GM21526 (cell line): Measurements from ENCODE around the gene ASXL3.

Experiments used
- ATAC-seq: cut with Tn5 transposase; IDR thresholded peaks from one replicate; pipeline ENCODE4 v1.9.1; 2021; ENCODE audit warnings: moderate library complexity; ENCODE audit not compliant: unreplicated experiment, low FRiP score

ASXL3 gene

DNA sequence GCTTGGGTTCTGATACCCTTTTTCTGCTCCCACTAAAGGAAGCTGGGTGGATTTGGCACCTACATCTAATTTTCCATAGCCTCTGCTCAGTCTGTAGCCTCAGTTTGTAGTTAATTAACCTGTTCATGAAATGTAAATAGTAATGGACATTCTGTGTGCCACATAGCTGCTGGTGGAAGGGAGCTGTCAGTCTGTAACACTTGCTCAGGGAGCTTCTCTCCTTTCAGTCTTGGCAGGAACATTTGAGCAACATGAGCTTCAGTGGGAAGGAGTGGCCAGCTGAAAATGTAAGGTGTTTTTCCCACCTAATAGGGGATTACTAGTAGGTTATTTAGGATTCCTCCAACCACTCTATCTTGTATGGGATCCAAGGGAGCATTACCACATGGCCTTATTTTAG lies 203.4 kb downstream of the ASXL3 start:
- ATAC-seq = no peak
